Rectal smooth muscle tissue (tissue), 1 donor: Measurements from ENCODE around the gene HTR1D.
"Not testable (repeated sequence)": the region's sequence is repeated elsewhere in the genome, so short reads cannot be mapped to it uniquely, and the experiment has no call there.

Experiments
- H3K27ac ChIP-seq: one replicate; pipeline ENCODE4 v1.7.0; 2013; ENCODE audit warnings: low read depth, low read length, inconsistent platforms
- H3K27me3 ChIP-seq: one replicate; pipeline ENCODE4 v1.7.0; 2013; ENCODE audit warnings: low read length; ENCODE audit not compliant: control insufficient read depth, insufficient read depth
- H3K36me3 ChIP-seq: one replicate; pipeline ENCODE4 v1.7.0; 2013; ENCODE audit warnings: low read length; ENCODE audit not compliant: control insufficient read depth, insufficient read depth
- H3K4me1 ChIP-seq: one replicate; pipeline ENCODE4 v1.7.0; 2013; ENCODE audit warnings: low read length; ENCODE audit not compliant: control insufficient read depth, insufficient read depth
- H3K4me3 ChIP-seq: one replicate; pipeline ENCODE4 v1.7.0; 2013; ENCODE audit warnings: low read length
- H3K9ac ChIP-seq: one replicate; pipeline ENCODE4 v1.7.0; 2013; ENCODE audit warnings: low read length

HTR1D gene

GRCh38 chr1:23217421-23218115 lies at the start of gene HTR1D:
HTR1D (minus strand) TSS chr1:23217502; CDS start chr1:23194219, 23,283 bp downstream.
- Histone ChIP-seq H3K27me3 (peaks cover 29% of the 10 kb centered on the region), H3K4me3 (peak within 1 kb of the TSS; percentile 41), H3K4me1 (no peaks in the 10 kb centered on the region), H3K9ac (no peak within 1 kb of the TSS), H3K27ac (no peak within 1 kb of the TSS), H3K36me3 (no peaks in the 10 kb centered on the region)

DNA sequence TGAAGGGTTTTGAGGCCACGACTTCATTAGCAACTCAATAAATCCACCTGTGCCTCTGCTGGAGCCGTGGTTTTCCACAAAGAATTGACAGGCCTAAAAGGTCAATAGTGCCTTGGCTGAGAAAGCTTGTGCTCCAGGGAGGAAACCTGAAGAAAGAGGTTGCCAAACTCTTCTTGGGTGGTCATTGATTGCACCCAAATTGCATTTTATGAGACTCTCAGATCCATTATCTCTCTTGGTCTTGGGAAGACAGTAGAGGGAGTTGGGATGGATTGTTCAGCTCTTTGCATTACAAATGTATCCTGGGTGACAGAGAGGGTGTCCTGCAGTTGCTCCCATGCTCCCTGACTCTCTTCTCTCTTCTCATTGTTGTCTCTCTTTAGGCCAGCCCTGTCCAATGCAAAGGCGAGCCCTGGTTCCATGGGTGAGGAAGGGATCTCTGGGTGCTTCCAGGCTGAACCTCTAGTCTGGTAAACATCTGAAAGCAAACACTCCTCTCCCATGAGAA lies 46.1 kb upstream of the HTR1D start:
- Histone ChIP-seq H3K4me1 (no peaks in the 10 kb centered on the region), H3K4me3 (no peak overlapping the region), H3K9ac (no peak overlapping the region), H3K27me3 (no peaks in the 10 kb centered on the region), H3K36me3 (no peaks in the 10 kb centered on the region), H3K27ac (no peak overlapping the region)

DNA sequence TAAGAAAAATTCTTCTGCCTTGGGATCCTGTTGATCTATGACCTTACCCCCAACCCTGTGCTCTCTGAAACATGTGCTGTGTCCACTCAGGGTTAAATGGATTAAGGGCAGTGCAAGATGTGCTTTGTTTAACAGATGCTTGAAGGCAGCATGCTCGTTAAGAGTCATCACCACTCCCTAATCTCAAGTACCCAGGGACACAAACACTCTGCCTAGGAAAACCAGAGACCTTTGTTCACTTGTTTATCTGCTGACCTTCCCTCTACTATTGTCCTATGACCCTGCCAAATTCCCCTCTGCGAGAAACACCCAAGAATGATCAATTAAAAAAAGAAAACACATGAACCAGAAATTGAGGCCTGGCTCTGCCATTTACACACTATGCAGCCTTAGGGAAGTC lies 40.8 kb upstream of the HTR1D start:
- H3K4me3 ChIP-seq, H3K27me3 ChIP-seq, H3K36me3 ChIP-seq, H3K4me1 ChIP-seq, H3K9ac ChIP-seq, H3K27ac ChIP-seq: not testable (repeated sequence)

GRCh38 chr1:23257371-23257770 lies 40.1 kb upstream of the HTR1D start:
- H3K9ac ChIP-seq, H3K36me3 ChIP-seq, H3K27ac ChIP-seq, H3K4me1 ChIP-seq, H3K27me3 ChIP-seq, H3K4me3 ChIP-seq: not testable (repeated sequence)

DNA sequence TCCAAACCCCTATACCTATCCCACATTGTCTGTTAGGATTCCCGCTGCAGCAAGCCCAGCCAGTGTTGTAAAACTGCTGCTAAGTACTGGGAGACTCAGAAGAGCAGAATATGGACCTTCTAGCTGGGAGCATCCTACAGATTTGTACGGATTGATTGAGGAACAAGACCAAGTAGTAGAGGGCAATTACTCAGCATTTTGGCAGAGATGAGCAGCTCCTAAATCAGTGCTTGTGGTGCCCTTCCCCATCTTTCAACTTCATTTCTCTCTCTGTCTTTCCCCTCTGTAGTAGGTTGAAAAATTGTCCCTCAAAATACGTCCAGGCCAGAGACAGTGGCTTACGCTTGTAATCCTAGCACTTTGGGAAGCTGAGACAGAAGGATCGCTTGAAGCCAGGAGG lies 37.3 kb upstream of the HTR1D start:
- no peak overlapping the region for H3K4me3 ChIP-seq
- no peaks in the 10 kb centered on the region for H3K36me3 ChIP-seq
- H3K4me1 ChIP-seq = no peaks in the 10 kb centered on the region
- H3K27ac ChIP-seq = no peak overlapping the region
- H3K9ac ChIP-seq = no peak overlapping the region
- H3K27me3 ChIP-seq = no peaks in the 10 kb centered on the region

DNA sequence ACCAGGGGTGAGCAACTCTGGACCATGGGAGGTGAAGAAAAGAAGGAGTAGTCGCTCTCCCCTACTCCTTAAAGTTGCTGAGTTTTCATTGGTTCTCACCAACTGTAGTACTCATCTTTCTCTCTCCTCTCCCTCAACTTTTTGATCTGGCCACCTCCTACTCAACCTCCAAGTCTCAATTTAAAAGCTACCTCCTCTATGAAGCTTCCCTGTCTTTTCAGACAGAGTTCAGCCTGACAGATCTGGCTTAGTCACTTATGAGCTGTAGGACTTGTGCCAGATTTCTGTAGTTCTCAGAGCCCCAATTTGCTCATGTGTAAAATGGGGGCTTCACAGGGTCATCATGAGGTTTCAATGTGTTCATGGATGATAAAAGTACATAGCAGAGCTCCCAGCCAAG lies 34.5 kb upstream of the HTR1D start:
- Histone ChIP-seq H3K4me1 (no peaks in the 10 kb centered on the region), H3K27ac (no peak overlapping the region), H3K36me3 (no peaks in the 10 kb centered on the region), H3K9ac (no peak overlapping the region), H3K27me3 (no peaks in the 10 kb centered on the region), H3K4me3 (no peak overlapping the region)

DNA sequence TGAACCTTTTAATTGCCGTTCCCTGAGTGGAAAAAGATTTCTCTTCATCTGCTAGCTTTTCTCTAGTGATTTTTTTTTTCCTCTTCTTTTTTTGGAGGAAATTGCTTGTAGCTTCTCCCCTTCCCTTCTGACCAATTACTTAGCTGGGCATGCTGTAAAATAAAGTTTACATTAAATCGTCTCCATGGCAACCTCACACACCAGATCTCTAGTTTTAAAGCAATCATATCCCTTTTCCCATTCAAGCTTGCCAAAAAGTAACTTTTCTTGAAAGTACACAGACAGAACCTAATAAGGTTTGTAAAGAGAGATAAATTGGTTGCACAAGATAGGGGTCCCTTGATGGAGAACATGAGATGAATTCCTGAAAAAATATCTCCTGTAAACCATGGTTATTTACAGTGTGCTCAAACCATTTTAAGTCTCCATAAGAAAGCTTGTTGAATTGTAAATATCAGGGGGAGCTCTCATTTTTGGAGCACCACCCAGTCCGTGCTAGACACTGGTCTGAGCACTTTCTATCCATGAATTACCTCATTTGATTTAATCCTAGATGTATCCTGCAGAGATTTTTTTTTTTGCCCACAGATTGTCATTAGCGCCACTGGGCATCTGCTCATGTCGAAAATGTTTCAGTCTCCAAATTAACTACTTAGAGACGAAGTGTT lies 32.6 kb upstream of the HTR1D start:
- Histone ChIP-seq H3K27ac (no peak overlapping the region), H3K4me1 (no peaks in the 10 kb centered on the region), H3K27me3 (no peaks in the 10 kb centered on the region), H3K36me3 (no peaks in the 10 kb centered on the region), H3K4me3 (no peak overlapping the region), H3K9ac (no peak overlapping the region)

DNA sequence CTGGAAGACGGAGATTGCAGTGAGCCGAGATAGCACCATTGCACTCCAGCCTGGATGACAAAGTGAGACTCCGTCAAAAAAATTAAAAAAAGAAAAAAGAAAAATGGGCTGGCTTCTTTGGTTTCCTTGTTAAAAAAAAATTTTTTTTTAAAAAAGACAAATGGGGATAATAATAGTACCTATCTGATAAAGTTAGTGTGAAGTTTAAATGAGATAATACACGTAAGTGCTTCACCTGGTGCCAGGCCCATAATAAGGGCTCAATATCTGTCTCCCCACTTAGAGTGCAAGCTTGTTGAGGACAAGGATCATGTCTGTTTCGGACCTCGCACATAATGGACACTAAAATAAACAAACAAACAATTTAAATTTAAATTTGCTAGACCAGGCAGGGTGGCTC lies 30.0 kb upstream of the HTR1D start:
- H3K36me3 ChIP-seq = no peaks in the 10 kb centered on the region
- H3K9ac ChIP-seq = no peak overlapping the region
- no peak overlapping the region for H3K4me3 ChIP-seq
- no peaks in the 10 kb centered on the region for H3K4me1 ChIP-seq
- H3K27ac ChIP-seq = no peak overlapping the region
- H3K27me3 ChIP-seq = no peaks in the 10 kb centered on the region

DNA sequence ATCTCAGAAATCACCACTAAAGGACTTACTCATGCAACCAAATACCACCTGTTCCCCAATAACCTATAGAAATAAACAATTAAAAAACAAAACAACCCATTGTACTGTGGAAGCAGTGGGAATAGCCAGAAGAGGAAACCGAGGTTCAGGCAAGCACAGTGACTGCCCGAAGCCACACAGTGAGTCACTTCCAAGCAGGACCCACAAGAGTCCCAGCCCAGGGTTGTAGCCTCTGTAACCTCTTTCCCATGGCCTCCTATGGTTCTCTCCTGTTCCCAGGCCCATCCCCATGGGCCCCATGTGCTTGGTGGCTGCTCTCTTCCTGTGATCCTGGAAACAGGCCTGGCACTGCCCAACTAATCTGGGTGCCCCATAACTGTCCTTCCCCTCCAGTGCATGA lies 29.0 kb upstream of the HTR1D start:
- H3K27ac ChIP-seq = no peak overlapping the region
- no peak overlapping the region for H3K4me3 ChIP-seq
- H3K27me3 ChIP-seq = no peaks in the 10 kb centered on the region
- no peaks in the 10 kb centered on the region for H3K4me1 ChIP-seq
- no peak overlapping the region for H3K9ac ChIP-seq
- H3K36me3 ChIP-seq = no peaks in the 10 kb centered on the region

GRCh38 chr1:23244256-23244761 lies 27.0 kb upstream of the HTR1D start:
- no peaks in the 10 kb centered on the region for H3K4me1 ChIP-seq
- no peak overlapping the region for H3K27ac ChIP-seq
- H3K36me3 ChIP-seq = no peaks in the 10 kb centered on the region
- no peaks in the 10 kb centered on the region for H3K27me3 ChIP-seq
- H3K4me3 ChIP-seq = no peak overlapping the region
- no peak overlapping the region for H3K9ac ChIP-seq

DNA sequence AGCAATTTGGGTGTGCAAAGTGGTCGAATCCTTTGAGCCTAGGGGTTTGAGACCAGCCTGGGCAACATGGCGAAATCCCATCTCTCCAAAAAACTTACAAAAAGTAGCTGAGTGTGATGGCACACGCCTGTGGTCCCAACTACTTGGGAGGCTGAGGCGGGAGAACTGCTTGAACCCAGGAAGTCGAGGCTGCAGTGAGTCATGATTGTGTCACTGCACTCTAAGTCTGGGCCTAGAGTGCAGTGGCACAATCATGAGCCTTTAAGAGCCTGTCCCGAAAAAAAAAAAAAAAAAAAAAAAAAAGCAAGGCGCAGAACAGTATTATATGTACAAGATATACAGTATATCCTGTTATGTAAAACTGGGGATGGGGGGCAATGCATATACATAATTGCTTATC lies 25.1 kb upstream of the HTR1D start:
- Histone ChIP-seq H3K9ac (no peak overlapping the region), H3K4me3 (no peak overlapping the region), H3K4me1 (no peaks in the 10 kb centered on the region), H3K27ac (no peak overlapping the region), H3K36me3 (no peaks in the 10 kb centered on the region), H3K27me3 (no peaks in the 10 kb centered on the region)

DNA sequence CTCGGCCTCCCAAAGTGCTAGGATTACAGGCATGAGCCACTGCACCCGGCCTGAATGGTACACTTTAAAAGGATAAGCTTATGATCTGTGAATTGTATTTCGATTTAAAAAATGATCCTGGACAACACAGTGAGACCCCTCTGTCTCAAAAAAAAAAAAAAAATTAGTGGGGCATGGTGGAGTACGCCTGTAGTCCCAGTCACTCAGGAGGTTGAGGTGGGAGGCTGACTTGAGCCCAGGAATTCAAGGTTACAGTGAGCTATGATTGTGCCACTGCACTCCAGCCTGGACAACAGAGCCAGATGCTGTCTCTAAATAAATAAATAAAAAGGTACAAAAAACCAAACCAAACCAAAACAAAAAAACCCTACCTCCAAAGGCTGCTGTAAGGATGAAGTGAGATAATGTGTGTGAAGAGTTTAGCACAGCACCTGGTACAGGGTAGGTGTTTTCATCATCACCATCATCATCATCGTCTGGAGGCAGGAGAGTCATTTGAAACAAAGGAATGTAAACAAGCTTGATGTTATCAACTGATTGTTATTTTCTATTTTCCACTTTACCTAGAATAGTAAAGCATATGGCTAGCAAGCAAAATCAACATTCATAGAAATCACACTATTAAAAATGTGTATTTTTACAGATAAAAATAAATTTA lies 22.5 kb upstream of the HTR1D start:
- no peak overlapping the region for H3K27ac ChIP-seq
- no peaks in the 10 kb centered on the region for H3K27me3 ChIP-seq
- H3K9ac ChIP-seq = no peak overlapping the region
- no peaks in the 10 kb centered on the region for H3K36me3 ChIP-seq
- H3K4me3 ChIP-seq = no peak overlapping the region
- H3K4me1 ChIP-seq = no peaks in the 10 kb centered on the region
